GM21619 (cell line): Measurements from ENCODE around the gene USP7.

Experiments
- ATAC-seq: cut with Tn5 transposase; IDR thresholded peaks from one replicate; pipeline ENCODE4 v1.9.1; 2021; ENCODE audit not compliant: unreplicated experiment

Gene USP7

GRCh38 chr16:8904018-8904430 lies 59.7 kb downstream of the USP7 start:
- ATAC-seq, result no peak

DNA sequence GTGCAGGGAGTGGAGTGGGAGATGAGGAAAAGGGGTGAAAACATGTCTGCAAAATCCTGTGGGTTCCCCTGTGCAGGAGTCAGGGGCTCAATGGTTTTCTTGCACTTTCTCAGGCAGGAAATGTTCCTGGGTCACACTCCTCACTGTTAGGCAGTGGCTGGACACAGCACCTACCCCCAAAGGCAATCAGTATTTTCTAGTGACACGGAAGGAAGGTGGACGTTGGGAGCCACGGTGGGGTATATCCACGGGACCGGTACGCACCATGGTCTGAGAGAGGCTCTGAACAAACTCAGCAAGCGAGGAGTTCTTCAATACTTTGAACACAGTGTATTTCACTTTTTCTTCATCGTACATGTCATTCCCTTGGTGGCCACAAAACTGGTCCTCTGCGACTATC lies 60.7 kb downstream of the USP7 start:
- ATAC-seq, result no peak

GRCh38 chr16:8901320-8901861 lies 62.3 kb downstream of the USP7 start:
- ATAC-seq, result no peak

DNA sequence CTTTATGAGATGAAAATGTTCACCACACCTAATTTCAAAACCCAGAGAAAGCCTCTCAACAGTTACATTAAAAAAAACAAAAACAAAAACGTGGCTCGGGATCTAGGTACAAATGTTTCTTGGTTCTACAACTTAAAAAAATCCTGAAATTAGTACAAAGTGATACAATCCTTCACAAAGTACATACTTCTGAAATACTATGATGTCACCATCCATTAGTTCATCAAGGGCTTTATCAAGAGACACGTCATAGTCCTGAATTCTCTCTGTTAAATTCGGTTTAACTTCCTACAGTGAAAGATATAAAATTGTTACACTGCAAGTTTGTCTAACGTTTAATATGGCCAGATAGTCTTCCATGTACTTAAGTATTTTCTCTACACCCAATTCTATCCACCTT lies 63.4 kb downstream of the USP7 start:
- no peak for ATAC-seq

DNA sequence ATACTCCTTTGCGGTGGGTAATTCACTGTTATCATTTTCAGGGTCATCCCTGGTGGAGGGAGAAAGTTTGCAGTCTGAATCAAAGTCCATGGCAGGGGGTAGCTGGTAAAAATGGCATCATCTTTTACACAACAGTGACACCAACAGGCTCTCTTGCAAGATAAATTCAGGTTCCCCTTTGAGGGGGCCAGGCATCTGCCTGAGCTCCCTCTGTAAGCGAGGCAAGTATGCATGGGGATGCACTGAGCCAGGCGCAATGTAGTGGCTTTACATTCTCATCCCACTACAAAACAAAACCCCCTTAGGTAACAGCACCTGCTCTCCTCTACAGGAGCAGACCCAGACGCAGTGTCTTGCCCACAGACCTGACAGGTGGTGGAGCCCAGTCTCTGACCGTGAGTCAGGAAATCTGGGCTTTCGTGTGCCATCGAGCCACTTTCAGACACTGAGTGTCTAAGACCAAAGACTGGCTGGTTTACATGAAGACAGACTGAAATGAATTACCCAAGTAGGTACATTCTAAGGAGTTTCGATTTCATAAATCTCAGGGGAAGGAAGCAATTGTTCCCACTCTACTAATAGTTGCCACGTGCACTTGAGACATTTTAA lies 63.9 kb downstream of the USP7 start:
- ATAC-seq, result no peak

- ATAC-seq, result no peak
Measured at GRCh38 chr16:8898660-8899318, 64.9 kb downstream of the USP7 start.

DNA sequence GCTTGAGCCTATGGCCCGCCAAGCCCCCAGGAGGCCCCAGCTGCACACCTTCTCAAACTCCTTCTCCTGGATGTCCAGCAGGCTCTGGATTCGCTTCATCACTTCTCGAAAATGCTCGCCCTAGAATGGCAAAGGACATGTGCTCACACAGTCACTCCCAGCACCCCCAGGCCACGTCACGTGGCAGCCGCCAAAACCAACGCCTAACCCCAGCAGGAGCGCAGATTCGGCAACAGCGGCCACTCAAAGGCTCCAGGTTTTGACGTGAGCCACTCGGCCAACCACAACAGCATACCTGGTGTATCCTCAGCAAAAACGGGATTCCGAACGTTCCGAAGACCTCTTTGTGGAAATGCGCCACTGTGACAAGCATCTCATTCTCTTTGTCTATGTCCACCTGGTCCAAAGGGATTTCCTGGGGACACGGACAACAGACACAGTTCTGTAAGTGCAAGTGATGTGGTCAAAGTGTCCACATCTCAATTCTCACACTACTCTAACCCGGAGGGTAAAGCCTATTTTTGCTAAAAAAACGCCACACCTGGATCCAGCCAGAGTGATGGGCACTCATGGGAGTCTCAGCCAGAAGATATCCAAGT lies 68.9 kb downstream of the USP7 start:
- ATAC-seq, result no peak

DNA sequence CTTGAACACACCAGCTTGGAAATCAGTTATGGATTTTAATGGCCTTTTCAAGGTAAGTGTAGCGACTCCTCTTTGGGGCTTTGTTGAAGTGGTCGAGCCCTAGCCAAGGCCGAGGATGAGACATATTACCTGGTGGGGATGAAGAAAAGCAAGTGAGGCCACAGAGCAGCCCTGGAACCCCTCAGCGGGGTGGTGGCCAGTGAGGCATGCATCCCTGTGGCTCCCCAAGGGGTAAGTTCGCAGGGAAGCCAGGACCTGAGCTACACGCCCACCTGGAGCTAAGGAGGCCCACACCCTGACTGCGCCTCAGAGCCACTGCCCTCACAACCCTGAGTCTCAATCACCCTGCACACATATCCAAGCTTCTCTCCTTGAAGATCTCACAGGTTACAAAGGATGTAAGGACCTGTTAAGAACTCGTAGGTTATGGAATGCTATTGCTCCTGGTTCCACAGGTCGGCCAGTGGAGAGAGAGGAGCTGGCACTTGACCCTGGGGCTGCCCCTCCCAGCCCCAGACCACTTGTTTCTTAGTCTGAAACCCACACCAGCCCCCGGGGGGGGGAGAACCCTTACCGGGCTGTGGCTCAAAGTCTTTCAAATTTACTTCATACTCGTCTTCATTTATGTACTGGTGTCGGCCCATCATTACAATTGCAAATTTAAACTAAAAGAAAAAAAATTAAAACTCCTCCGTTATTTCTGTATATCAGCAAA lies 69.6 kb downstream of the USP7 start:
- ATAC-seq, result no peak

- ATAC-seq, result no peak
Measured at GRCh38 chr16:8893426-8893825, 70.3 kb downstream of the USP7 start.

- peak; percentile 28 for ATAC-seq
Measured at GRCh38 chr16:8892101-8892575, 71.6 kb downstream of the USP7 start.

- no peak for ATAC-seq
Measured at GRCh38 chr16:8890549-8890921, 73.2 kb downstream of the USP7 start.

GRCh38 chr16:8889893-8890548 lies 73.7 kb downstream of the USP7 start:
- ATAC-seq, result no peak

DNA sequence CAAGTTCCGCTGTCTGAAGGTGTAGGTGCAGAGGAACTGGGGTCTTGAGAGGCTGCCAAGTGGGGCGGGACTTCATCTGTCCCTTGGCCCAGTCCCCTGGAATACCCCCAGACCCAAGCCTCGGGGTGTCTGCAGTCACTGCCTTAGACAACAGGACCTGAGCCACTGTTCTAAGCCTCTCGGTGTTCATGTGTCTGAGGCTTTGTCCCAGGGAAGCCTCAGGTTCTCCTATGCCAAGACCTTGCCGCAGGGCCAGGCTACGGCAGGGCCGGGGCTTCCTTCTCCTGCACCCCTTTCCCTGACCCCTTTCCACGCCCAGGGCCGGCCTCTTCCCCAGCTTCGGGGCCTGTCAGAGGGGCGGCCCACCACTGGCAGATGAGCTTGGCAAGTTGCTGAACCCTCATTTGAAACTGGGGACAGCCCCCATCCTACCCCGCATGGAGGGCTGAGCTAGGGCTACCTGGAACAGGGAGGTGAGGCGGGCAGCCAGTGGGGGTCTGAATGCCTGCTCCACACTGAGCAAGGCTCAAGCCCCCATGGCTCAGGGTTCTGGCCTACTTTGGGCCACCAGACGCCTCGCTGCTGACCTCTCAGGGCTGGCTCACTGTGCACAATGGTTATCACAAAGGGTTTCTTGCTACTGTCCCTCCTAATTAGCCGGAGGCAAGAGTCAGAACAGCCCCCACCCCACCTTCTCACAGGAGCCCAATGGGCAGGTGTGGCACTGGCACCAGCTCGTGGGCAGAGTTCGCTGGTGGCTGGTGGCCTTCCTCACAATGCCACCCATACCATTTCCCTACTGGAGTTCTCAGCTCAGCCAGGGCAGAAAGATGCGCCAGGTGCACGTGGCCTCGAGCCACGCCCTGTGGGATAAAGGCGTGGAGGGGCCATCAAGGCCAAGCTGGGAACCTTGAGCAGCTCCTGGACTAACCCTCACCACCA lies 74.5 kb downstream of the USP7 start:
- no peak for ATAC-seq

DNA sequence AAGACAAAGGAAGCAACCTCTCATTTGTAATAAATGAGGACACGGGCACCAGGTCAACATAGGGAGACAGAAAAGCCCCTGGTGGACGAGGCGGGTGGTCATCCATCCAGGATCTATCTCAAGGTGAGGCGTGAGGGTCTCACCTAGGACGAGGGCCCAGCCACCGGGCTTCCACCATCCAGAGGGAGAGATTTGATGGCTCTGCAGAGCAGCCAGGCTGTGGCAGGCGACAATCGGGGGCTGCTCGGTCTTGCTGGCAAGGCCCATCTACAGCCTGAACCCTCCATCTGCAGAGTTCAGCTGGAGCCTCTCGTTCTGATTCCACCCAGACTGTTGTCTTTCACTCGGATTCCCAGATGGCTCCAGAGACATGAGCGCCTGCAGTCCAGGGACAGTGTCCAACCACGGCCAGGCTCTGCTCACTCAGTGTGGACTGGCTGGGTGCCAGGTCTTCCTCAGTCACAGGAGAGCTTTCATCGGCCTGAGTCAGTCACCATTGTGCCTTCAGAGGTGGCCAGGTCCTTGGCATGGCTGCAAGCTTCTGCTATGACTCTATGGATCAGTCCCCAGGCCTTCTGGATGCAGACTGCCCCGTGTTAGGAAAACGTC lies 75.7 kb downstream of the USP7 start:
- ATAC-seq, result no peak

DNA sequence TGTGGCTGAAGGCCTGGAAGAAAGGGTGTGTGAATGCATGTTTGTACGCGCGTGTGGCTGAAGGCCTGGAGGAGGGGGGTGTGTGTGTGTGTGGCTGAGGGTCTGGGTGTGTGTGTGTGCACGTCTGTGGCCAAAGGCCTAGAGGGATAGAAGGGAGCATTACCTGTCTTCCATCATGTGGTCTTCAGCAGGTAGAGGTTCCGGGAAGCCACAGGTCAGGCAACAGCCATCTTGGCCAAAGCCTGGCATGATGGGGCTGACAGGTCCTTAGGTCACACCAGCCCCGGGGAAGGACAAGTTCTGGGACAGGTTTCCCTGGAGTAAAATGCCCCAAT lies 76.3 kb downstream of the USP7 start:
- no peak for ATAC-seq

- ATAC-seq, result no peak
Measured at GRCh38 chr16:8886593-8887430, 76.9 kb downstream of the USP7 start.

DNA sequence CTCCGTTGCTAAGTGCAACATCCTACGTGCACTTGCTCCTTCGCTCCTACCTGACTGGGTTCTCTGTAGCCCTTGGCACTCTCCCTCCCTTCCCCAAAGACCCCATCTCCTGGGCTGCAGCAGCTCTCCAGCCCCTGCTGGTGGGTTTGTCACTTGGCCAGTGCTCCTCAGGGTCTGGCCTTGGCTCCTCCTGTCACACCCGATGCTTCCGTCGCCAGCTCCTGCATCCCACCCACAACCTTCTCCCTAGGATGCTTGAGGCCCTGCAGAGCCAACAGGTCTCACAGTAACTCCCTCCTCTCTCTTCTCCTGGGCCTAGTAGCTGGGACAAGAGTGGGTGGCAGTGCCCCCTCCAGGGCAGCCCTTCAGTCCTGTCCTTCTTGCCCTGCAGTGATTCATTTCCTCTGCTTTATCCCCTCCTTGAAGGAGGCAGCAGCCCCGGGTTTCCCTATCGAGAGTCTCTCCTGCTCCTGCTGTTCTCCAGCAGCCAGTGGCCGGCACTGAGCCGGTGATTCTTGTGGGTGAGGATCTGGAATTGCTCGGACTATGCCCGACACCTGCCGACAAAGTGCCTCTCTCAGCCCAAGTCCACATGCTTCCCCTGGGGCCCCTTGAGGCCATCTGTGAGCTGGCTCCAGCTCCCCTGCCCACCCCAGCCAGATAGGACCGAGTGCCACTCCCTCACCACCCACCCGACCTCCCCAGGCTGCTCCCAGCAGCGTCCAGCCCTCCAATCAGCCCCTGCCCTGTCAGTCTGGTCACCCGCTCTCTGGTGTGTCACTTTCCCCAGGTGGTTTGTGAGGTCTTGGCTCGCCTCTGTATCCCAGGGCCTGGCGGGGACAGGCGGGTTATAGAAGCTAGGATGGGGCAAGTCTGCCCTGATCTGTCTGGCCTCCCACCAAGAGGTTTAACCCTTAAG lies 77.8 kb downstream of the USP7 start:
- no peak for ATAC-seq
